GM23248 (cell line): ENCODE measurements around the gene ATP6V0B.

Experiments
- EZH2 ChIP-seq: fragments of 200-600 bp; sonication (generic); IDR thresholded peaks from 2 replicates; pipeline ENCODE4 v1.6.1; 2018; ENCODE audit warnings: antibody characterized with exemption, mild to moderate bottlenecking; ENCODE audit not compliant: insufficient read depth, poor library complexity, severe bottlenecking
- EZH2phosphoT487 ChIP-seq: fragments of 200-600 bp; sonication (generic); IDR thresholded peaks from 2 replicates; pipeline ENCODE4 v1.6.1; 2018; ENCODE audit warnings: antibody characterized with exemption, moderate library complexity, mild to moderate bottlenecking, low read depth; ENCODE audit not compliant: insufficient read depth

DNA sequence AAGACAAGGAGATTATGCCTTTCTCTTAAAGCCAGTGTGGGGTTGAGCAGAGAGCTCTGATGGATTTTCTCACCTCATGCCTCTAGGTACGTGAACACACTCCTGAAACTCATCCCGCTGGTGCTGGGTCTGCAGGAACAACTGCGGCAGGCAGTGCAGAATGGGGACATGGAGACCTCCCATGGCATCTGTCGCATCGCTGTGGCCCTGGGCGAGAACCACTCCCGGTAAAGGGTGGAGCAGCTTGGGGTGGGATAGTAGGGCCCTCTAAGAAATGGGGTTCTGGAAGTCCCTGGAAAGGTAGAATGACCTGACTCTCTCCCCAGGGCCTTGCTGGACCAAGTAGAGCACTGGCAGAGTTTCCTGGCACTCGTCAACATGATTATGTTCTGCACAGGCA lies 18.5 kb upstream of the ATP6V0B start:
- TF ChIP-seq EZH2 (no peak), EZH2phosphoT487 (no peak)
